Measurements from ENCODE around the gene HPCAL1. TPM values are rescaled to one million over a fixed set of nuclear protein-coding genes. Genes with fewer than 3 reads are reported as not detected.

Gene HPCAL1
- total RNA-seq, 1 experiment from 2014 or later = 165 TPM

GRCh38 chr2:10310309-10310888 lies 7.7 kb downstream of the HPCAL1 start:
- DNase-seq (ENCODE audit: low read depth) = no peak
- in situ Hi-C loops (cut with HindIII; ENCODE audit: low pct_unique_long_range_greater_than_20kb, low sequenced_read_pairs) = no loop called here

GRCh38 chr2:10311736-10312135 lies 9.0 kb downstream of the HPCAL1 start:
- DNase-seq (ENCODE audit: low read depth) = no peak
- in situ Hi-C loops (cut with HindIII; ENCODE audit: low pct_unique_long_range_greater_than_20kb, low sequenced_read_pairs) = no loop called here

- DNase-seq (ENCODE audit: low read depth) = no peak
- in situ Hi-C loops (cut with HindIII; ENCODE audit: low pct_unique_long_range_greater_than_20kb, low sequenced_read_pairs) = no loop called here
Observed at GRCh38 chr2:10312437-10312957, 9.8 kb downstream of the HPCAL1 start.

GRCh38 chr2:10316336-10316735 lies 13.6 kb downstream of the HPCAL1 start:
- in situ Hi-C loops (cut with HindIII; ENCODE audit: low pct_unique_long_range_greater_than_20kb, low sequenced_read_pairs) = no loop called here
- no peak for DNase-seq (ENCODE audit: low read depth)

GRCh38 chr2:10316860-10317259 lies 14.2 kb downstream of the HPCAL1 start:
- no peak for DNase-seq (ENCODE audit: low read depth)
- in situ Hi-C loops (cut with HindIII; ENCODE audit: low pct_unique_long_range_greater_than_20kb, low sequenced_read_pairs) = no loop called here

GRCh38 chr2:10317646-10318045 lies 14.9 kb downstream of the HPCAL1 start:
- no peak for DNase-seq (ENCODE audit: low read depth)
- in situ Hi-C loops (cut with HindIII; ENCODE audit: low pct_unique_long_range_greater_than_20kb, low sequenced_read_pairs) = no loop called here

- DNase-seq (ENCODE audit: low read depth) = no peak
- in situ Hi-C loops (cut with HindIII; ENCODE audit: low pct_unique_long_range_greater_than_20kb, low sequenced_read_pairs) = no loop called here
Observed at GRCh38 chr2:10318345-10318744, 15.6 kb downstream of the HPCAL1 start.

GRCh38 chr2:10319892-10320574 lies 17.3 kb downstream of the HPCAL1 start:
- in situ Hi-C loops (cut with HindIII; ENCODE audit: low pct_unique_long_range_greater_than_20kb, low sequenced_read_pairs) = no loop called here
- no peak for DNase-seq (ENCODE audit: low read depth)

GRCh38 chr2:10320575-10320931 lies 17.8 kb downstream of the HPCAL1 start:
- no peak for DNase-seq (ENCODE audit: low read depth)
- in situ Hi-C loops (cut with HindIII; ENCODE audit: low pct_unique_long_range_greater_than_20kb, low sequenced_read_pairs) = no loop called here

GRCh38 chr2:10320933-10321332 lies 18.2 kb downstream of the HPCAL1 start:
- in situ Hi-C loops (cut with HindIII; ENCODE audit: low pct_unique_long_range_greater_than_20kb, low sequenced_read_pairs) = no loop called here

GRCh38 chr2:10321622-10322021 lies 18.9 kb downstream of the HPCAL1 start:
- DNase-seq (ENCODE audit: low read depth) = no peak
- in situ Hi-C loops (cut with HindIII; ENCODE audit: low pct_unique_long_range_greater_than_20kb, low sequenced_read_pairs) = no loop called here

More at GRCh38 chr2:10320933-10321332, 18.2 kb downstream of the HPCAL1 start:
- DNase-seq (ENCODE audit: low read depth) = no peak

- no peak for DNase-seq (ENCODE audit: low read depth)
- in situ Hi-C loops (cut with HindIII; ENCODE audit: low pct_unique_long_range_greater_than_20kb, low sequenced_read_pairs) = no loop called here
Observed at GRCh38 chr2:10322481-10322880, 19.8 kb downstream of the HPCAL1 start.

GRCh38 chr2:10322973-10323372 lies 20.3 kb downstream of the HPCAL1 start:
- no peak for DNase-seq (ENCODE audit: low read depth)
- in situ Hi-C loops (cut with HindIII; ENCODE audit: low pct_unique_long_range_greater_than_20kb, low sequenced_read_pairs) = no loop called here

- DNase-seq (ENCODE audit: low read depth) = no peak
Observed at GRCh38 chr2:10323535-10323934, 20.8 kb downstream of the HPCAL1 start.

GRCh38 chr2:10324095-10324832 lies 21.6 kb downstream of the HPCAL1 start:
- DNase-seq (ENCODE audit: low read depth) = no peak
- in situ Hi-C loops (cut with HindIII; ENCODE audit: low pct_unique_long_range_greater_than_20kb, low sequenced_read_pairs) = no loop called here

More at GRCh38 chr2:10323535-10323934, 20.8 kb downstream of the HPCAL1 start:
- in situ Hi-C loops (cut with HindIII; ENCODE audit: low pct_unique_long_range_greater_than_20kb, low sequenced_read_pairs) = no loop called here

- in situ Hi-C loops (cut with HindIII; ENCODE audit: low pct_unique_long_range_greater_than_20kb, low sequenced_read_pairs) = no loop called here
- no peak for DNase-seq (ENCODE audit: low read depth)
Observed at GRCh38 chr2:10325278-10326145, 22.8 kb downstream of the HPCAL1 start.

GRCh38 chr2:10326151-10326616 lies 23.5 kb downstream of the HPCAL1 start:
- in situ Hi-C loops (cut with HindIII; ENCODE audit: low pct_unique_long_range_greater_than_20kb, low sequenced_read_pairs) = no loop called here
- DNase-seq (ENCODE audit: low read depth) = no peak

Data from Caki2 (cell line).